HAP-1 (cell line): Measurements from ENCODE around the gene NR0B2.

Source experiments
- DNase-seq, 2 experiments: peaks; one replicate each; pipeline ENCODE4 v3.0.0-alpha.2; 2016 to 2020; ENCODE audit warnings: low spot score in 2 of 2
- H3K27me3 ChIP-seq: fragments of 250-450 bp; sonication (Bioruptor Pico); 2 replicates; pipeline ENCODE4 v1.5.1; 2020; ENCODE audit warnings: low read depth, mild to moderate bottlenecking, moderate library complexity
- H3K36me3 ChIP-seq: fragments of 250-450 bp; sonication (Bioruptor Pico); replicated peaks from 2 replicates; pipeline ENCODE4 v1.5.1; 2020; ENCODE audit warnings: mild to moderate bottlenecking
- H3K4me1 ChIP-seq: fragments of 250-450 bp; sonication (Bioruptor Pico); 2 replicates; pipeline ENCODE4 v1.5.1; 2020; ENCODE audit warnings: mild to moderate bottlenecking
- H3K4me3 ChIP-seq: fragments of 250-450 bp; sonication (Bioruptor Pico); 2 replicates; pipeline ENCODE4 v1.5.1; 2020; ENCODE audit warnings: mild to moderate bottlenecking, moderate library complexity
- H3K9me3 ChIP-seq: fragments of 250-450 bp; sonication (Bioruptor Pico); 2 replicates; pipeline ENCODE4 v1.5.1; 2020; ENCODE audit warnings: mild to moderate bottlenecking, moderate library complexity
- in situ Hi-C: fragments of 300-500 bp; cut with MboI; formaldehyde crosslinking; loops from 3 replicates; pipeline ENCODE4 v1.14.3; 2020; ENCODE audit warnings: low sequenced_read_pairs, inconsistent platforms, mixed read lengths

NR0B2 gene

GRCh38 chr1:26863685-26864077, 50.1 kb downstream of the NR0B2 start:
- Histone ChIP-seq H3K4me3 (no peak overlapping the region; the same call in 1 of the 2 replicates), H3K27me3 (no peaks in the 10 kb centered on the region), H3K4me1 (peaks cover 10% of the 10 kb centered on the region), H3K9me3 (no peaks in the 10 kb centered on the region), H3K36me3 (no peaks in the 10 kb centered on the region)
- in situ Hi-C loops: no loop called here
- no peak for DNase-seq

- Histone ChIP-seq H3K4me3 (peak within 1 kb of the TSS; percentile 52), H3K4me1 (peaks cover 10% of the 10 kb centered on the region), H3K27me3 (no peaks in the 10 kb centered on the region), H3K9me3 (no peaks in the 10 kb centered on the region), H3K36me3 (no peaks in the 10 kb centered on the region)
- DNase-seq: peak in 1 of 2 experiments; percentile 56
- in situ Hi-C loops: no loop called here
These were observed 50.7 kb downstream of the NR0B2 start, which contains the start of gene SFN for GRCh38 chr1:26862781-26863684. TSS of gene SFN (plus strand) at chr1:26863149. CDS start at chr1:26863213, 64 bp downstream.

GRCh38 chr1:26861889-26862378, 51.8 kb downstream of the NR0B2 start:
- Histone ChIP-seq H3K9me3 (no peaks in the 10 kb centered on the region), H3K4me3 (no peak overlapping the region), H3K27me3 (no peaks in the 10 kb centered on the region), H3K4me1 (peaks cover 10% of the 10 kb centered on the region), H3K36me3 (no peaks in the 10 kb centered on the region)
- DNase-seq: no peak
- in situ Hi-C loops: no loop called here
